Activated CD4-positive, alpha-beta T cell treated with anti-CD3 and anti-CD28 coated beads, Interleukin-2, amount 50 U/mL, for 1 hour (primary cell): ENCODE measurements around the gene E2F1.
A peak's percentile ranks its signal among the peaks of the same experiment; 100 is the strongest.

ENCODE experiments used
- DNase-seq: peaks from one replicate; pipeline ENCODE4 v3.0.0-alpha.2; 2020

E2F1 gene, protein sequence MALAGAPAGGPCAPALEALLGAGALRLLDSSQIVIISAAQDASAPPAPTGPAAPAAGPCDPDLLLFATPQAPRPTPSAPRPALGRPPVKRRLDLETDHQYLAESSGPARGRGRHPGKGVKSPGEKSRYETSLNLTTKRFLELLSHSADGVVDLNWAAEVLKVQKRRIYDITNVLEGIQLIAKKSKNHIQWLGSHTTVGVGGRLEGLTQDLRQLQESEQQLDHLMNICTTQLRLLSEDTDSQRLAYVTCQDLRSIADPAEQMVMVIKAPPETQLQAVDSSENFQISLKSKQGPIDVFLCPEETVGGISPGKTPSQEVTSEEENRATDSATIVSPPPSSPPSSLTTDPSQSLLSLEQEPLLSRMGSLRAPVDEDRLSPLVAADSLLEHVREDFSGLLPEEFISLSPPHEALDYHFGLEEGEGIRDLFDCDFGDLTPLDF

DNA sequence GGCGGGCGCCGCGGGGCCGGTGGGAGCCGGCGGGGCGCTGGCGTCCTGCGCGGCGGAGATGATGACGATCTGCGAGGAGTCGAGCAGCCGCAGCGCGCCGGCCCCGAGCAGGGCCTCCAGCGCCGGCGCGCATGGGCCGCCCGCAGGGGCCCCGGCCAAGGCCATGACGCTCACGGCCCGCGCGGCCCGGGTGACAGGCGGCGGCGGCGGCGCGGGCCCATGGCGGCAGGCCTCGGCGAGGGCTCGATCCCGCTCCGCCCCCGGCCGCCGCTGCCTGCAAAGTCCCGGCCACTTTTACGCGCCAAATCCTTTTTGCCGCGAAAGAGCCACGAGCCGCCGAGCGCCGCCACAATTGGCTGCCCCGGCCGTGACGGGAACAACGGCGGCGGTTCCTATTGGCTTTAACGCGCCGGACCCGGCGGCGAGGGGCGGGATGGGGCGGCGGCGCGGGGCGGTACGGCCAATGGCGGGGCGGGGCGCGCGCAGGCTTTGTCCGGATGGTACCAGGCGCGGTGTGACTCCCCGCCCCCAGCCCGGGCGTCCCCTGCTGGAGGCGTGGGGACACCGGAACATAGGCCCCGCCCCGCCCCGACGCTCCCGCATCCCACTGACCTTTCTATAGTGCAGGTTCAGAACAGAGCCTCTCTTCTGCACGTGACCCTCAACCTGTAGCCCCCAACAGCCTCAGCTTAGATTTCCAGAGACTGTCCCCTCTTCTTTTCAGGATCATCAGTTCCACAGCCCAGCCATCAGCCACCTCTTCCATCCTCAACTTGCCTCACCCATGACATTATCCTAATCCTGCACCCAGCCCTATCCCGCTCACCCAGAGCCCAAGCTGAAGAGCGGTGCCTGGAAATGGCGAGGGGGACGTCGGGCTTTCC is at the start of gene E2F1:
E2F1 (minus strand) TSS at position 286 of the 884 bp plus-strand sequence; CDS start at position 165, 121 bp downstream.
- peak; percentile 92 for DNase-seq

DNA sequence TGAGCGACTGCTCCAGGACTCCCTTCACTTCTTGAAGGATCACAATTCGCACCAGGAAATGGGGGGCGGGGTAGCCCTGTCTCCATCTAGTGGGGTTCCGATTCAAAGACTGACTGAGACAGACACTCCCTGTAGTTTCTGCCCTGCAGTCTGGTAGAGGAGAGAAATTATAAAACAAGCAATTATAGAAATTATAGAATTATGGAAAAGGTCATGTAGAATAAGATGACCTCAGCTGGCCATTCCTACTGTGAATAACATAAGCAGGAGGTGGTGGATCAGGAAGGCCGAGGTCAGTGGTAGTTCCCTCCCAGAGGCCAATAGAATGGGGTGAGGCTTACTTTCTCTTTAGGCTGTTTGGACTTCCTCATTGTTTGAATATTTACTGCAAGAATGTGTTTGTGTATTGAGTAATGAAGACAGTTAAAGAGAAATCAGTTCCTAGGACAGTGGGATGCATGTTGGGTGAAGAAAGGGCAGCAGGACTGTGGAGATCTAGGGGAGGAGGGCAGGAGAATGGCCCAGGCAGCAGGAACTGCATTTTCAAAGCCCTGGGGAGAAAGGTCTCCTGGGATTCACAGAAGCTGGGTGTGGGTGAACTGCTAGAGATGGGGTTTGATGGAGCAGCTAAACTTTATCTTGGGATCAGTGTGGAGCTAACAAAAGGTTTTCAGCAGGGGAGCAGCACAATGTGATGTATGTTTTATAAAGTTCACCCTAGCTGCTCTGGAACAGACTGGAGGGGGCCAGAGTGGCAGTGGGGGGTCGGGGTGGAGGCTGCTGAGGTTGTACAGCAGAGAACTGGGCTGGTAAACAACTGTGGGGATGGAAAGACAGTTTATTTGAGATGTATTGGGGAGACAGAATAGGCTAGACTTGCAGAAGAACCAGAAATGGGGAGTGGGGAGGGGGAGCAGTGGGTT is 47.7 kb upstream of the E2F1 start:
- DNase-seq: no peak

DNA sequence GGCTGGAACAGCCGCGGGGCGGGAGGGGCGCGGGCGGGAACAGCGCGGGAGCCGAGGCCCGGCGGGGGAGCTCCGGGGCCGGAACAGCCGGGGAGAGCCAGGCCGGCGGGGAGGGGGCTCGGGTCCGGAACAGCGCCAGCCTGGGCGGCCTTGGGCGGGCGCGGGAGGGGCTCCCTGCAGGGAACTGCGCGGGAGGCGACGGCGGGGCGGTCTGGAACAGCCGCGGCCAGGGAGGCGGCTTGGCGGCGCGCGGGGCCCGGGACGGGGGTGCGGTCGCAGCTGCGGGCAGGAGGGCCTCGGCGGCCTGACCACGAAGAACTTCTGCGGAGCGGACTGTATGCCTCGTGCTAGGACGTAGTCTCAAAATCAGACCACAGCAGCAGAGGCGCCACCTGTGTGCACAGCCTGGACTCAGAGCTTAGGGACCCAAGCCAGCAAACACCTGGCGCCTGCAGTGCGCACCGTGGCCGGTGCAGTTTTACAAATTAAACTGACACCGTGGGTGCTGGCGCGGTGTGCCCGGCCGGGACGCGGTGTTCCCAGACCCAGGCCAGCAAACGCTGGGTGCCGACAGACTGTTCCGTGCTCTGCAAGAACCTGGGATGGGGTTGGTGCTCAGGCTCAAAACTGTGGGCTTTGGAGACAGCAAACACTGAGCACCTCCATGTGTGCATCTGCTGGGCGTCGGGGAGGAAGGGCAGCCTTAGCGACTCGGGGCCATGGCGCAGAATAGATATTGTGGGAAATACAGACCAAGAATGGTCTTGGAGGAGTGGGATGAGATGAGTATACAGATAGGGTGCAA is 46.2 kb upstream of the E2F1 start:
- DNase-seq: peak; percentile 79

DNA sequence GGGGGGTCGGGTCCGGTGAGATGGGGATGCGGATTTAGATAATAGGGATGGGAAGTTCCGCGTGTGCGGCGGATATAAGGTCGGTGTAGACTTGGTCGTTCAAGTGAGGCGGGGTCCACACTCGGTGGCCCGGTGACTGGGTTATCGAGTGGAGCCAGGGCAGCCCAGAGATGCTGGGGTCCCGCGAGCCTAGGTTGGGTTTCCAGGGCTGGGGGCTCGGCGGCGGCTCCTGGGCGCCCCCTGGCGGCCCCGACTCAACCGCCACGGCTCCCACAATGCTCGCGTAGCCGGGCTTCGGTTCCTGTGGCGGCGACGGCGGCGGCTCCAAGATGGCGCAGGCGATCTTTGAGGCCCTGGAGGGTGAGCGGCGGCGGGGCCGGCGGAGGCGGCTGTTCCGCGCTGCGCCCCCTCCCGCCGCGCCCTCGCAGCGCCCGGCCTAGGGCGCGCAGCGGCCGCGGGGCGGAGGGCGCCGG is 45.5 kb upstream of the E2F1 start, which contains the start of gene ZNF341:
ZNF341 (plus strand) TSS at position 304 of the 473 bp plus-strand sequence; CDS start at position 330, 26 bp downstream.
- peak; percentile 87 for DNase-seq

DNA sequence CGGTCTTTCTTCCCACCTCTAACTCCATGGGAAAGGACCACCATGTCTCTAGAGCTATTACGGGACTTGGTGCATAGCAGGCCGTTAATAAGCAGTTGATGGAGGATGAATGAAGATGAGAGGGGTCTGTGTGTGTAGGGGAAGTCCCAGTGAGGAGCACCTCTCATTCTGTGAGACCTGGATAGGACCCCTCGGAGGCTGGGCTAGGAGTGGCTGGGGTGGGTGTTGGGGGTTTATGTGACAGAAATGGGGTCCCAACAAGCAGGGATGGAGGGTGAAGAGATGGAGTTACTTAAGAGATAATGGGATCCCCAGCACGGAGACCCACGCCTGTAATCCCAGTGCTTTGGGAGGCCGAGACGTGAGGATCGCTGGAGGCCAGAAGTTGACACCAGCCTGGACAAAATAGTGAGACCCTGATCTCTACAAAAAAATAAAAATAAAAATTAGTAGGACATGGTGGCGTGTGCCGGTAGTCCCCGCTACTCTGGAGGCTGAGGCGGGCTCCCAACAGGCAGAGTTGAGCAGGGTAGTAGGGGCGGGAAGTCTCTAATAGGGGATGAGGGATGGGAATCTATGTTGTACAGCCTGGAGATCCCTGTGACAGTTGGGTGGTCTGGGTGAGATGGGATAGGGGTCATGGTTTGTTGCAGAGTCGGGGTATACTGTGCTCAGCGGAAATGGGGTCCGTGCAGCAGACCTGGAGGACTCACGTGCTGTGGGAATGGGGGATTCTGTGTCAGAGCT is 44.9 kb upstream of the E2F1 start:
- no peak for DNase-seq

DNA sequence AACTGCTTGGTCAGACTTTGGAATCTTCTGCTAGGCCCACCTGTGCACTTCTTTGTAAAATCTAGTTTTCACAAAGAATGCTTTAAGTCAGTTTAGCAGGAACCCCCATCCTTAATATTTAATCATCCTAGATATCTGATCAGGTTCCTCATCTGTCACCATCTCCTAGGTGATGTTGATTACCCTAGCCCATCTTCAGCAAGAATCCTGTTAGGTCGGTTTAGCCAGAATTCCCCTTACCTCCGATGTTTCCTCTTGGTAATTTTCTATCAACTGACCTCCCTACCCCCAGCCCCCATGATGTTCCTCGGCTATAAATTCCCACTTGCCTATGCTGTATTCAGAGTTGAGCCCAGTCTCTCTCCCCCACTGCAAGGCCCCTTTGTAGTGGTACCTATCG is 42.9 kb upstream of the E2F1 start:
- no peak for DNase-seq

DNA sequence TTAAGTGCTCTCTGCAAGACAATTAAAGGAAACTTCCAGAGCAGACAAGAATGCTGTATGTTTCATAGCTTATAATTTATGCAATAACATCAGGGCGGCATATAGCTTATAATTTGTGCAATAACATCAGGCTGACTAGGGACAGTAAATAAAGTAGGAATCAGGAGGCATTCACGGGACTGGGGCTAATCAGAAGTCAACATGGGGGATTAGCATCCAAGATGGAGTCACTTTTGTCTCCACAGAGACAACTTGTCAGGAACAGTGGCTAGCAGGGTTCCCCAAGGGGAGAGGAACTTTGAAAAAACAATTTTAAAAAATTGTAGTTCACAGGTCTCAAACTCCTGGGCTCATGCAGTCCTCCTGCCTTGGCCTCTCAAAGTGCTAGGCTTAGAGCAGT is 42.3 kb upstream of the E2F1 start:
- no peak for DNase-seq

DNA sequence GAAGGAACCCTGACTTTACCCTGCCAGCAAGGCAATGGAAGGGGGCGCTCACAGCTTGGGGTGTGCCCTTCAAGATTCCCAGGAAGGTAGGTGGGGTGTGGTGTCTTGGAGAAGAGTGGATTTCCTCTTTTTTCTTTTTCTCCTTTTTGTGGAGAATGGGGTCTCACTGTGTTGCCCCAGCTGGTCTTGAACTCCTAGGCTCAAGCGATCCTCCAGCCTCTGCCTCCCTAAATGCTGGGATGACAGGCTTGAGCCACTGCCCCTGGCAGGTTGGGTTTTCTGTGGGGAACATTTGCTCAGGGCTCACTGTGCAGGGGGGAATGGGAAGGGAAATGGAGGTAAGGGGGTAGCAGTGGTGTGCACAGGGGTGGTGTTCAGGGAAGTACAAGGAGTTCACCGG is 41.6 kb upstream of the E2F1 start:
- no peak for DNase-seq

DNA sequence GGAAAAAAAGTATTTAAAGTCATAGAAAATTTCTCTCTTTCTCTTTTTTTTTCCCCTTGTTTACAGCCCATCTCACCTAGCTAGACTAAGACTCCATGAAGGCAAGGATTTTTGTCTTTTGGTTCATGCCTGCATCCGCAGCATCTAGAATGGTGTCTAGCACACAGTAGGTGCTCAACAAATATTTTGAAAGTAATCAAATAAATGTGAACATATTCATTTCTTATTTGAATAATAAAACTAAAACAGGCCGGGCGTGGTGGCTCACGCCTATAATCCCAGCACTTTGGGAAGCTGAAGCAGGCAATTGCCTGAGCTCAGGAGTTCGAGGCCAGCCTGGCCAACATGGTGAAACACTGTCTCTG is 40.9 kb upstream of the E2F1 start:
- no peak for DNase-seq

DNA sequence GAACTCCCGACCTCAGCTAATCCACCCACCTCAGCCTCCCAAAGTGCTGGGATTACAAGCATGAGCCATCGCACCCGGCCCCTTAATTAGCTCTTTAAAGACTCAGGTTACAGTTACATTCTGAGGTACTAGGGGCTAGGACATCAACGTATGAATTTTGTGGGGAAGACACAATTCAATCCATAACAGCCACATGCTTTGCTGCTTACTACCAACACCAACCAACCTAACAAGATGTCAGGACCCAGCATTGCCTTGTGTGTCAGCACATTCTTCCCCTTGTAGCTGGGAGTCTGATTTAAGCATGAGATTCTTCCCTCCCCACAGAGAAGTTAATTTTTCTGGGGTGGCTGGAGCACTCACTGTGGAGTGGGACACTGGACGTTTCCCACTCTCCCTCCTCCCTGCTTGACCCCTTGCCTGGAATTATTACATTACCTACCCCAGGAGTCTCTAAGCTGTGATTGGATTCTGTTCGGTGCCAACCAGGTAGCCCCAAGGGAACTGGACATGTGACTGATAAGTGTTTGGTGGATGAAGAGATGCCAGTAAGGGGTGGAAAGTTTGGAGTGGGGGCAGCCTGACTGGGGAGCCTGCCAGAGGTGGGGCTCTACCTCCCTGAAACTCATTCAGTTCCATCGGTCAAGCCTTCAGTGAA is 39.6 kb upstream of the E2F1 start:
- no peak for DNase-seq

DNA sequence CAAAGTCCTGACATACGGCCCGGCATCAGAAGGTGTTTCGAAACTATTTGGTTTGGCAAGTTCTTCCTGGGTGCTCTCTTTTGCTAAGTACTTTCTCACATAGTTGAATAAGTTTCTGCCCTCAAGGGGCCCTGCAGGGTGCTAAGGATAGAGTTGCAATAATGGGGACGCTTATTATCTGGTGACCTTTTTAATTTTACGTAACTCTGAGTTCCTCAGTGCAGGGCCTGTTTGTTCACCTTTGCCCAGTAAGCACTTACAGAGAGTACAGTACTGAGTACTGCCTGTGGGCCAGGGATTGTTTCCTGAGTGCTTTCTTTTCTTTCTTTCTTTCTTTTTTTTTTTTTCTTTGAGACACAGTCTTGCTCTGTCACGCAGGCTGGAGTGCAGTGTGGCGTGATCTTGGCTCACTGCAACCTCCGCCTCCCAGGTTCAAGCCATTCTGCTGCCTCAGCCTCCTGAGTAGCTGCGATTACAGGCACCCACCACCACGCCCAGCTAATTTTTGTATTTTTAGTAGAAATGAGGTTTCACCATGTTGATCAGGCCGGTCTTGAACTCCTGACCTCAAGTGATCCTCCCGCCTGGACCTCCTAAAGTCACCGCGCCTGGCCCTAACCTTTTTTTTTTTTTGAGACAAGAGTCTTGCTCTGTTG is 38.4 kb upstream of the E2F1 start:
- DNase-seq: no peak

DNA sequence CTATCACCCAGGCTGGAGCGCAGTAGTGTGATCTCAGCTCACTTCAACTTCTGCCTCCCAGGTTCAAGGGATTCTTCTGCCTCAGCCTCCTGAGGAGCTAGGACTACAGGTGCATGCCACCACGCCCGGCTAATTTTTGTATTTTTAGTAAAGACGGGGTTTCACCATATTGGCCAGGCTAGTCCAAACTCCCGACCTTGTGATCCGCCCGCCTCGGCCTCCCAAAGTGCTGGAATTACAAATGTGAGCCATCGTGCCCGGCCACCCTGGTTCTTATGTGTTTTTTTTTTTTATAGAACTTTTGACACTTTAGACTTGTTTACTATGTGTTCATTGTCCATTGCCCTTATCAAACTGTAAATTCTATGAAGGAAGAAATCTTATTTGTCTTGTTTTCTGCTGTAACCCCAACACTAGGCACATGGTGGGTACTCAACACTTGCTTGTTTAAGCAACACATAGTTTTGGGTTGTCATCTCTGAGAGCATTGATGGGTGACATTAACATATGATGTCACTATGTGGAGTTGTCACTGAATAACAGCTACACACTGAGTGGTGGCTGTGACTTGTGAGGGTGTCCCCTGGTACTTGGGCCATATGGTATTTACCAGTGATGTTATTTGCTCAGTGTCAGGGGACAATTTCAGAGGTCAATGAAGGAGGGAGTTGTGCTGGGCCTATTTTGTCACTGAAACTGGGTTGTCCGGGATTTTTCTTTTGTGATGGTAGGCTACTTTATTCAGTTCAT is 35.4 kb upstream of the E2F1 start:
- no peak for DNase-seq

DNA sequence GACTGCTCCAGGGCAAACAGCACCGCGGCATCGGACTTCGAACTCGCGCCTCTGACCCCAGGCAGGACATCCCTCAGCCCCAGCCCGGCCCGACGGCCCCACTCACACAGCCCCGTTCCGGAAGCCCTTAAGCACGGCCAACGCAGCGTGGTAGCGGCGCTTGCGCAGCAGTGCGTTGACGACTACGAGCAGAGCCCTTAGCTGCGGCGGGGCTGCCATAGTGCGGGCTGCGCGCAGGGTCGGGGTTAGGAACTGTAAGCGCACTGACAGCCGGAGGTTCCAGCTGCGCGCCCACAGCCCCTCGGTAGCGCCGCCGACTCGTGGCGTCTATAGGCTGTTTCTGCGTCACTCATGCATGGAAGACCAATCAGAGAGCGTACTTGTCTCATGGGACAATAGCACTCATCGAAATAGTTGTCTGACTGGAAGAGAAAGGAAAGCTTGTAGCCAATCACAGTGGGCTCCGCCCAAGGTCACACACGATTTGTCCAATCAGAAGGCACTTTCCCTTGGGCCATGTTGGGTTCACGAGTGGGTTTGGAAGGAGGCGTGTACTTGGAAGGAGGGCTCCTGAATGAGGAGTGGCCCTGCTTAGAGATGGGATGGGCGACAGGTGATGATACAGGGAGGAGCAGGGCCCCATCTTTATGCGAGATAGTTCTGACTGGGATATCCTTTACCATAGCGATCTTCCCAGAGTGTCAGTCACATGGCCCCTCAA is 34.0 kb upstream of the E2F1 start, which contains the start of gene PXMP4:
PXMP4 (minus strand) TSS at position 322 of the 721 bp plus-strand sequence; CDS start at position 219, 103 bp downstream.
- peak; percentile 76 for DNase-seq

DNA sequence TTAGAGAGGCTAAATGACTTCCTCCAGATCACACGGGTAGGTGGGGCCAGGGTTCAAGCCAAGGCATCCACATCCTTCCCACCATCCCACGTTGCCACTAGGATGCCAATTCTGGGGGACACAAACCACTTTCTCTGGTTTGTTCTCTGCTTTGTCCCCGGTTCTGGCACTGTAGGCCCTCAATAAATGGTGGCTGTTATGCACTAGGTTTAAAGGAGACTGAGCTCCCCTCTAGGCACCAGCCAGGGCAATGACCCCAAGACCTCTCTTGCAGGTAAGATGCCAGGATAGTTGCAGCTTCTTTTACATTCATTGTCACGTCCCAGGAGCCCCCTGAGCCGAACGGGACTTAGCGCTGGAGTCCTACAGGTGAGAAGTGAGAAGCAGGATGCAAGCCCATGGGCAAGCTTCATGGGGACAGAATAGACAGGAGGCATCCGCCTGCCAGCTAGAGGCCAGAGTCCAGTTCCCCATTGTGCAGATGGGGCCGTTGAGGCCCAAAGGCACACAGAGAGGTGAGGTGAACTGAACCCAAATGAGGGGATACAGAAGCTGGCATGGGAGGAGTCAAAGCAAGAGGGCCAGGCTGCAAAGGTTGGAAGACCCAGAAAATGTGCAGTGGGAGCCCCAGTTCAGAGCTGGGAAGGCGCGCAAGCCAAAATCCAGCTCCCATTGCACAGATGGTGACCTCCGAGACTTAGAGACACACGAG is 33.2 kb upstream of the E2F1 start:
- DNase-seq: no peak

DNA sequence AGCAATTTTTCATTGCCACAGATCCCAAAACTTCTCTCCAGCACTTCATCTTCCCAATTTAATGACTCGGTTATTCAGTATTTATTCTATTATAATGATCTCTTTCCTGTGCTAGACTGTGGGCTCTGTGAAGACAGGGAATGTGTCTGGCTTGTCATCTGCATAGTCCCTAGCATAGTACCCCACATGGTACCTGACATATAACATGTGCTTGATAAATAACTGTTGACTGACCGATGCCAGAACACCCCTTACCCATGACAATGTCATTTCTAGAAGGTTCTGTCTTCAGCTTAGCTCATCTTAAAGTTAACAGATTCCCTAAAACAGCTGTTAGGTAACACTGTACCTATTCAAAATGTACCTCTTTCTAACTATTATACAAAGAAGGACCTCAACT is 30.3 kb upstream of the E2F1 start:
- DNase-seq: no peak

DNA sequence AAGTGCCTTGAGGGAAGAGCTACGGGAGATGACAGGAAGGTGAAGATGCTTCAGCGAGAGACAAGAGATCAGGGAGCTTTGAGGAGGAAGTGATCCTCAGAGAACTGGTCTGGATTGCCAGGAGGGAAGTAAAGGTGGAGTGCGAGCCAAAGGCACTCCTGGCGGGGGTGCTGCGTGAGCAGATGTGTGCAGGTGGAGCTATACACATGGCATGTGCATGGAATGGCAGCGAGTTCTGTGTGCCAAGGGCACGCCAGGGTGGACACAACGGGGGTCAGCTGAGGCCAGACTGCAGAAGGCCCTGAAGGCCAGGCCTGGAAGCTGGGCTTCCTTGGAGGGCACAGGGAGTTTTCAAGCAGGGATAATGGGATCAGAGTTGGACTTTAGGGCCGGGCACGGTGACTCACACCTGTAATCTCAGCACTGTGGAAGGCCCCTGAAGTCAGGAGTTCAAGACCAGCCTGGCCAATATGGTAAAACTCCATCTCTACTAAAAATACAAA is 27.7 kb upstream of the E2F1 start:
- DNase-seq: no peak

DNA sequence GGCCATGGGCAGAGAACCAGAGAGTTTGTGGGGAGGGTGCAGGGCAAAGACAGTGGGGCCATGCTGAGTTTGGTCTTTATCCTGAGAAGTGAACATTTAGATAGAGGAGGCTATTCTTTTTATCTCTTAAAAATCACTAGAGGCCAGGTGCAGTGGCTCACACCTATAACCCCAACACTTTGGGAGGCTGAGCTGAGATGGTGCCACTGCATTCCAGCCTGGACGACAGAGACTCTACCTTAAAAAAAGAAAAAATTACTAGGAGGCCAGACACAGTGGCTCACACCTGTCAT is 25.2 kb upstream of the E2F1 start:
- no peak for DNase-seq
